GM18861 (cell line): ENCODE data around the gene RFFL.

ENCODE experiments used
- ATAC-seq: cut with Tn5 transposase; IDR thresholded peaks from one replicate; pipeline ENCODE4 v1.9.1; 2021; ENCODE audit not compliant: unreplicated experiment

RFFL gene

GRCh38 chr17:34979650-34980352, 83.7 kb downstream of the RFFL start:
- ATAC-seq = no peak

- ATAC-seq = no peak
Measured at GRCh38 chr17:34979153-34979552, 84.4 kb downstream of the RFFL start.

- no peak for ATAC-seq
Measured at GRCh38 chr17:34974794-34975785, 88.4 kb downstream of the RFFL start.

GRCh38 chr17:34974179-34974578, 89.3 kb downstream of the RFFL start:
- no peak for ATAC-seq

- ATAC-seq = peak; percentile 67
Measured at GRCh38 chr17:34961093-34961911, 102.2 kb downstream of the RFFL start, which contains the start of the genes CCT6B and ZNF830. TSS of gene CCT6B (minus strand) at chr17:34961460. CDS start at chr17:34961393, 67 bp downstream. TSS of gene ZNF830 (plus strand) at chr17:34961540. CDS start at chr17:34961567, 27 bp downstream.

GRCh38 chr17:34958438-34958837, 105.1 kb downstream of the RFFL start:
- no peak for ATAC-seq
